Neural crest cell (in vitro differentiated cells): ENCODE data around the gene PFKFB1. TPM values are rescaled to one million over a fixed set of nuclear protein-coding genes. Genes with fewer than 3 reads are reported as not detected.

ENCODE experiments used
- DNase-seq: peaks from one replicate; pipeline ENCODE4 v3.0.0; 2021; ENCODE audit warnings: low read depth, mixed read lengths, low spot score
- H3K27ac Mint-ChIP-seq: one replicate; pipeline ENCODE4 v1.8.0; 2021; ENCODE audit warnings: mild to moderate bottlenecking, mixed read lengths; ENCODE audit not compliant: unreplicated experiment
- H3K27me3 Mint-ChIP-seq: 2 replicates; pipeline ENCODE4 v1.8.0; 2021; ENCODE audit warnings: low read depth, mild to moderate bottlenecking, mixed read lengths
- H3K36me3 Mint-ChIP-seq: 2 replicates; pipeline ENCODE4 v1.8.0; 2021; ENCODE audit warnings: low read depth, mild to moderate bottlenecking, mixed read lengths
- H3K4me1 Mint-ChIP-seq: 2 replicates; pipeline ENCODE4 v1.8.0; 2021; ENCODE audit warnings: mixed read lengths
- H3K4me3 Mint-ChIP-seq: one replicate; pipeline ENCODE4 v1.8.0; 2021; ENCODE audit warnings: mild to moderate bottlenecking, mixed read lengths
- H3K9me3 Mint-ChIP-seq: 2 replicates; pipeline ENCODE4 v1.8.0; 2021; ENCODE audit warnings: mixed read lengths
- CTCF ChIP-seq: fragments of 200-600 bp; sonication (generic); conservative IDR thresholded peaks from 2 replicates; pipeline ENCODE4 v1.5.0; 2021; ENCODE audit warnings: antibody characterized with exemption, mild to moderate bottlenecking
- long read RNA-seq: library from polyadenylated mRNA; unstranded; transcript quantifications from one replicate; pipeline ENCODE4 v2.0.0, GENCODE V29; 2020
- total RNA-seq: library from RNA; stranded (reverse); gene quantifications from 2 replicates; pipeline ENCODE4 v1.2.1, GENCODE V29; 2021

PFKFB1 gene
- 0.77 and 0.93 TPM in 2 replicates for total RNA-seq
- long read RNA-seq, partial matches to known transcripts: 0 of 3 reads
- long read RNA-seq, other reads (novel, unspliced or antisense): 3 of 3 reads

- Mint-ChIP-seq H3K9me3 (peaks cover 3% of the 10 kb centered on the region), H3K4me3 (no peak within 1 kb of the TSS), H3K27ac (no peak within 1 kb of the TSS), H3K4me1 (peaks cover 1% of the 10 kb centered on the region), H3K36me3 (no peaks in the 10 kb centered on the region), H3K27me3 (no peaks in the 10 kb centered on the region)
- no peak for DNase-seq
- no peak for TF ChIP-seq CTCF
Measured at GRCh38 chrX:54994099-54994498, at the start of gene PFKFB1. Gene PFKFB1, minus strand, starts transcription at chrX:54994188. Its CDS starts 181 bp downstream, at chrX:54994007.

DNA sequence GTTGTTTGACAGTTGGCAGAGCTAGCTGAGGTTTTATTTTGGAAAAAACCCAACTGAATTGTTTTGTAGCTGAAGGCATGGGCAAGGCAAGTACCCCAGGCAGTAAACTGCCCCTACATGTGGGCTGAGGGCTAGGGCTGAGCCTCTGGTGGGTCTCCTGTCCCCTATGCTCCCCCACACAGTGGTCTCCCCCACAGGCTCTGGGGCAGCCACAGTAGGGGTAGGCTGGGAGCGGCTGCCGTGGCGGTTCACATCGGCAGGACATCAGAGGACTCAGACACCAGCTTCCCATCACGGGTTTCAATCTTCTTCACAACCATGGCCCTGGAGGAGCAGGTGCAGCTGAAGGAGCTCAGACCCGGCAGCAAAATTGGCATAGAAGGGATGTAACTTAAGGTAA is 47.5 kb upstream of the PFKFB1 start:
- H3K36me3 Mint-ChIP-seq: peaks cover 7% of the 10 kb centered on the region
- H3K4me3 Mint-ChIP-seq: no peak overlapping the region
- no peaks in the 10 kb centered on the region for H3K27me3 Mint-ChIP-seq
- no peak for TF ChIP-seq CTCF
- no peaks in the 10 kb centered on the region for H3K4me1 Mint-ChIP-seq
- no peak overlapping the region for H3K27ac Mint-ChIP-seq
- DNase-seq: no peak
- H3K9me3 Mint-ChIP-seq: peaks cover 13% of the 10 kb centered on the region

GRCh38 chrX:55039471-55039870 is 45.5 kb upstream of the PFKFB1 start:
- TF ChIP-seq CTCF: no peak
- no peak for DNase-seq
- Mint-ChIP-seq H3K27ac (no peak overlapping the region), H3K9me3 (peaks cover 14% of the 10 kb centered on the region), H3K27me3 (no peaks in the 10 kb centered on the region), H3K4me3 (no peak overlapping the region), H3K36me3 (peaks cover 6% of the 10 kb centered on the region), H3K4me1 (no peaks in the 10 kb centered on the region)

- Mint-ChIP-seq H3K27ac (no peak overlapping the region), H3K36me3 (peaks cover 2% of the 10 kb centered on the region), H3K27me3 (no peaks in the 10 kb centered on the region), H3K4me3 (no peak overlapping the region), H3K4me1 (no peaks in the 10 kb centered on the region), H3K9me3 (peaks cover 8% of the 10 kb centered on the region)
- no peak for TF ChIP-seq CTCF
- no peak for DNase-seq
Measured at GRCh38 chrX:55033429-55033828, 39.4 kb upstream of the PFKFB1 start.

DNA sequence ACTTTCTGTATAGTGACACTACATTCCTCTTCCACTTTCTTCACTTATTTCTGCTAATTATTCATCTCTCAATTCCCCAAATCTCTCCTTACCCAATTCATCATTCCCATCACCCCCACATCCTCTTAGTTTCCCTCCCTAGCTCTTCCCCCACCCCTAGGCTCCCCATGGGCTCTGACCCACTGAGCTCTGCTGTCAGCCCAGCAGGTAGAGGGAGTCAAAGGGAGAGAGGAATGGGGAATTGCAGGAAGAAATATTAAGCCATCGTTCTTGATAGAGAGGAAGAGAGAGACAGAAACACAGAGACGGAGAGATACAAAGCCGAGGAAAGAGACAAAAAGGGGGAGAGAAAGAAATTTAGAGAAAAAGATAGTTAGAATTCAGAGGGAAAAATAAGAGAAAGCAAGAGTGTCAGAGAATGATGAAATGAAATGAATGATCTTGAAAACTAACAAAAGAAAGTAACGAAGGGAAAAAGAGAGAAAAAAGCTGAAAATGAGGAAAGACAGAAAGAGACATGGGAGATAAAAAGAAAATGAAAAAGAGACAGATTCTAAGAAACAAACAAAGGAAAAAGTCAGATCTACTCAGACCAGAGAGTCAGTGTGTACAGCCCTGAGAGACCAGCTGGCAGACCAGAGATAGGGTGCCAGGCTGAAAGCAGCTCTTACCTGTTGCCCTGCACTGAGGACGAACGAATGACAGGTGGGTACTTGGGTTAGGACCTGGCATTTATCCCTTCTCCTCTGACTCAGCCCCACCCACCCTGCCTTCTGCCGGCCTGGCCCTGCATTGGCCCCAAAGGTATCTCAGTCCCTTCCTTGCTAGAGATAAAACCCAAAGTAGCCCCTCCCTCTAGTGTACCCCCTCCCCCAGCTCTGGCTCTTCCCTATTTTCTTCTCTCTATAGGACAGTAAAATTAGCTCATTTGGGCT is 36.5 kb upstream of the PFKFB1 start, which contains the start of gene ALAS2:
Gene ALAS2, minus strand, starts transcription at position 707 of the 935 bp plus-strand sequence. CDS start 4,977 bp downstream, outside the sequence.
- no peak for TF ChIP-seq CTCF
- Mint-ChIP-seq H3K27ac (no peak within 1 kb of the TSS), H3K36me3 (peaks cover 2% of the 10 kb centered on the region), H3K27me3 (no peaks in the 10 kb centered on the region), H3K9me3 (peaks cover 8% of the 10 kb centered on the region), H3K4me1 (no peaks in the 10 kb centered on the region), H3K4me3 (no peak within 1 kb of the TSS)
- DNase-seq: no peak
